Measurements from ENCODE around the gene FUT6.
"Not testable (repeated sequence)": the region's sequence is repeated elsewhere in the genome, so short reads cannot be mapped to it uniquely, and the experiment has no call there.

FUT6 gene

DNA sequence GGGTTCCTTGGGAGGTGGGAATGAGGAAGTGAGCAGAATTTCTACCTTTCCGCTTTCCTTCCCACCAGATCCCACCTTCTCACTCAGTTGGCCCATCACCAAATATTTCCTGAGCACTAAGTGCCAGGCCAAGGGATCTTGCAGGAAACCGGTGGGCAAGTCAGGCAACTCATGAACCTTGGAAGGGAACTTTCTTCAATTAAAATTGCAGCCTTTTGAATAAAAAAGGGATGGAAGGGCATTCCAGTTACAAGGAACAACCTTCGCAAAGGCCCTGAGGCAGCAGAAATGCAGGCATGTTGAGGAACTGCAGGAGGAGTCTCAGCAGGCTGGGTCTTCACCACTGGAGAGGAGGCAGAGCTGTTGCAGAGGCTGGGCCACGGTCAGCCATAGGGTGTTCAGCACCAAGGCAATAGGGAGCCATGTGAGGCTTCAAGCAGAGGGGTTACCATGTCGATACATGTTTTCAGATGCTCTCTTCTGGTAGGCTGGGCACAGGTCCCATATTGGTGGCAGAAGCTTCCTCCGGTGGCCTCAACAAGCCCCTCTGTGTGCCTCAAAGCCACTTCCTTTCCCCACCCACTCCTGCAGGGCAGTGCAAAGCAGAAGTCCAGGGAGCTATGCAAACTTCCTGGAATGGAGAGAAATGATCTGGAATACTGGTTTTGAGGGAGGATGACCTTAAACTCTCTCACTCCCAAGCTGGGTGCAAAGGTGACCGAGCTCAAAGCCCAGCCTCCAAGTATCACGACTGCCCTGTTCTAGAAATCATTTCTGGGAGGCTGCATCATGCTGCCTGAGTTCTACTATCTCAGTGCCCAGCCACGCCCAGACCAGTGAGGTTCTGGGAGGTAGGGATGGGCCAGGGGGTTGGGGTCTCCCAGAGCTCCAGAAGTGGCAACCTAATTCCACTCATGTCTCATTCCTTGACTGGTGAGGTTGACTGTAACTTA, at the start of gene FUT6:
TSS of gene FUT6 (minus strand) at position 638 of the 953 bp plus-strand sequence. CDS start 7,135 bp downstream, outside the sequence.
- peaks cover 9 to 21% of the 10 kb centered on the region in 2 donors for H3K27me3 Mint-ChIP-seq

DNA sequence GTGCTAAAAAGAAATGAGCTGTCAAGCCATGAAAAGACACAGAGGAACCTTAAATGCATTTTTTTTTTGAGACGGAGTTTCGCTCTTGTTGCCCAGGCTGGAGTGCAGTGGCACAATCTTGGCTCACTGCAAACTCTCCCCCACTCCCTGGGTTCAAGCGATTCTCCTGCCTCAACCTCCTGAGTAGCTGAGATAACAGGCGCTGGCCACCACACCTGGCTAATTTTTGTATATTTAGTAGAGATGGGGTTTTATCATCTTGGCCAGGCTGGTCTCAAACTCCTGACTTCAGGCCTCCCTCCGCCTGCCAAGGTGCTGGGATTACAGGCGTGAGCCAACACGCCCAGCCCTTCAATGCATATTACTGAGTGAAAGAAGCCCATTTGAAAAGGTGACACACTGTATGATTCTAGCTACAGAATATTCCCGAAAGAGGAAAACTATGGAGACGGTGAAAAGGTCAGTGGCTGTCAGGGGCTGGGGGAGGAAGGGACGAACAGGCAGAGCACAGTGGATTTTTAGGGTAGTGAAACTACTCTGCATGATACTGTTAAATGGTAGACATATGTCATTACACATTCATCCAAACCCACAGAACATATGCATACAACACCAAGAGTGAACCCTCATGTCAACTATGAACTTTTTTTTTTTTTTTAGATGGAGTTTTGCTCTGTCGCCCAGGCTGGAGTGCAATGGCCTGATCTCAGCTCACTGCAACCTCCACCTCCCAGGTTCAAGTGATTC, 44.7 kb upstream of the FUT6 start:
- not testable (repeated sequence) for DNase-seq, H3K36me3 Mint-ChIP-seq, H3K4me3 Mint-ChIP-seq, H3K4me1 Mint-ChIP-seq, H3K9me3 Mint-ChIP-seq
- H3K27ac Mint-ChIP-seq: peak overlapping the region; percentile 14
- peaks cover 20 to 33% of the 10 kb centered on the region in 2 donors for H3K27me3 Mint-ChIP-seq
- ATAC-seq (replicated peaks): peak; percentile 97

More for the DNA sequence above, at the start of gene FUT6:
- DNase-seq: no peak
- Mint-ChIP-seq H3K4me1 (peaks cover 2 to 9% of the 10 kb centered on the region in 2 donors), H3K4me3 (no peak within 1 kb of the TSS), H3K9me3 (no peaks in the 10 kb centered on the region), H3K36me3 (no peaks in the 10 kb centered on the region), H3K27ac (no peak within 1 kb of the TSS)
- ATAC-seq (replicated peaks): no peak

GRCh38 chr19:5883157-5883873, 43.8 kb upstream of the FUT6 start:
- ATAC-seq (replicated peaks); H3K36me3 Mint-ChIP-seq; DNase-seq; H3K4me1 Mint-ChIP-seq; H3K27ac Mint-ChIP-seq; H3K9me3 Mint-ChIP-seq; H3K4me3 Mint-ChIP-seq: not testable (repeated sequence)
- H3K27me3 Mint-ChIP-seq: peaks cover 15 to 37% of the 10 kb centered on the region in 2 donors

DNA sequence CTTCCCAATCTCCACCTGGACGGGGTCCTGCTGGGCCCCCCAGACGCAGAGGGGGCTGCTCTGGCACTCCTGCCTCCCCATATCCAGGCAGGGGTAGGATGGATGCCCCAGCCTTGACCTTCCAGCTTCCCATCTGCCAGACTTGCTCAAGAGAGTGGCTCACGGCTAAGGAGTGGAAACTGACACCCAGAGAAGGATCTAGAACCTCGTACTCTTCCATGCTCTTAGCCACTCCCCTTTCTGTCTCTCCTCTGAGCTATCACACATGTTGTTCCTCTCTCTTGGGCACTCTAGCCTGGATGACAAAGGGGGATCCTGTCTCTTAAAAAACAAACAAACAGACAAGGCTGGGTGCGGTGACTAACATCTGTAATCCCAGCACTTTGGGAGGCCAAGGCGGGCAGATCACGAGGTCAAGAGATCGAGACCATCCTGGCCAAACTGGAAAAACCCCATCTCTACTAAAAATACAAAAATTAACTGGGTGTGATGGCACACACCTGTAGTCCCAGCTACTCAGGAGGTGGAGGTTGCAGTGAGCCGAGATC, 43.0 kb upstream of the FUT6 start:
- H3K27ac Mint-ChIP-seq: no peak overlapping the region
- no peak overlapping the region for H3K4me3 Mint-ChIP-seq
- H3K36me3 Mint-ChIP-seq: no peaks in the 10 kb centered on the region
- ATAC-seq (replicated peaks) (no peak), DNase-seq (no peak)
- peaks cover 5 to 7% of the 10 kb centered on the region in 2 donors for H3K4me1 Mint-ChIP-seq
- H3K9me3 Mint-ChIP-seq: peaks cover 0 to 2% of the 10 kb centered on the region in 2 donors
- peaks cover 20 to 43% of the 10 kb centered on the region in 2 donors for H3K27me3 Mint-ChIP-seq

GRCh38 chr19:5881543-5882299, 42.2 kb upstream of the FUT6 start:
- H3K9me3 Mint-ChIP-seq: peaks cover 0 to 2% of the 10 kb centered on the region in 2 donors

GRCh38 chr19:5880604-5881078, 41.1 kb upstream of the FUT6 start:
- H3K27me3 Mint-ChIP-seq: peaks cover 27 to 44% of the 10 kb centered on the region in 2 donors
- no peak overlapping the region for H3K4me3 Mint-ChIP-seq
- no peak overlapping the region for H3K27ac Mint-ChIP-seq
- H3K36me3 Mint-ChIP-seq: no peaks in the 10 kb centered on the region
- no peak for ATAC-seq (replicated peaks)
- peaks cover 5 to 7% of the 10 kb centered on the region in 2 donors for H3K4me1 Mint-ChIP-seq
- DNase-seq: no peak
- H3K9me3 Mint-ChIP-seq: peaks cover 0 to 2% of the 10 kb centered on the region in 2 donors

More at GRCh38 chr19:5881543-5882299, 42.2 kb upstream of the FUT6 start:
- Mint-ChIP-seq H3K4me3 (no peak overlapping the region), H3K36me3 (no peaks in the 10 kb centered on the region), H3K27me3 (peaks cover 23 to 46% of the 10 kb centered on the region in 2 donors), H3K27ac (no peak overlapping the region), H3K4me1 (peaks cover 5 to 7% of the 10 kb centered on the region in 2 donors)
- DNase-seq (no peak), ATAC-seq (replicated peaks) (no peak)

- H3K36me3 Mint-ChIP-seq: no peaks in the 10 kb centered on the region
- H3K4me3 Mint-ChIP-seq: no peak overlapping the region
- peaks cover 25 to 44% of the 10 kb centered on the region in 2 donors for H3K27me3 Mint-ChIP-seq
- no peak overlapping the region for H3K27ac Mint-ChIP-seq
- DNase-seq (no peak), ATAC-seq (replicated peaks) (no peak)
- H3K9me3 Mint-ChIP-seq: peaks cover 0 to under 1% of the 10 kb centered on the region in 2 donors
- H3K4me1 Mint-ChIP-seq: peaks cover 5 to 7% of the 10 kb centered on the region in 2 donors
These were observed 40.7 kb upstream of the FUT6 start for GRCh38 chr19:5880196-5880595.

- Mint-ChIP-seq H3K4me3 (no peak overlapping the region), H3K36me3 (no peaks in the 10 kb centered on the region), H3K4me1 (peaks cover 0 to 2% of the 10 kb centered on the region in 2 donors), H3K9me3 (no peaks in the 10 kb centered on the region), H3K27me3 (peaks cover 24 to 44% of the 10 kb centered on the region in 2 donors), H3K27ac (no peak overlapping the region)
- ATAC-seq (replicated peaks) (no peak), DNase-seq (no peak)
These were observed 38.4 kb upstream of the FUT6 start for GRCh38 chr19:5877882-5878281.

DNA sequence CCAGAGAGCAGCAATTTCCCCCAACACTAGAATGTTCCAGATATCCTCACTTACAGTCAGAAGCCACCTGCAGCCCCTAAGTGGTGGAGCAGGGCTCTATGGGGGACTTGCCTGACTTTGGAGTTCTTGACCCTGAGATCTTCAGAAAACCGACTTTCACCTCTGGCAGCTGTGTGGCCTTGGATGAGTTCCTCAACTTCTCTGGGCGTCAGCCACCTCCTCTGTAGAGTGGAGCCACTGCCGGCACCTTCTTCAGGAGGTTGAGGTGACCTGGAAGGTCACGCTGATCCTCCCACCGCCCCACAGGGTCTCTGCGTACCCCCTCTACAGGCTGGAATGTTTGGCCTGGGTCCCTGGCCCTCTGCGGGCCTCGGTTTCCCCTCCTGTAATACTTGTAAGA, 37.9 kb upstream of the FUT6 start:
- peaks cover 0 to 2% of the 10 kb centered on the region in 2 donors for H3K4me1 Mint-ChIP-seq
- H3K9me3 Mint-ChIP-seq: no peaks in the 10 kb centered on the region
- no peak for ATAC-seq (replicated peaks)

DNA sequence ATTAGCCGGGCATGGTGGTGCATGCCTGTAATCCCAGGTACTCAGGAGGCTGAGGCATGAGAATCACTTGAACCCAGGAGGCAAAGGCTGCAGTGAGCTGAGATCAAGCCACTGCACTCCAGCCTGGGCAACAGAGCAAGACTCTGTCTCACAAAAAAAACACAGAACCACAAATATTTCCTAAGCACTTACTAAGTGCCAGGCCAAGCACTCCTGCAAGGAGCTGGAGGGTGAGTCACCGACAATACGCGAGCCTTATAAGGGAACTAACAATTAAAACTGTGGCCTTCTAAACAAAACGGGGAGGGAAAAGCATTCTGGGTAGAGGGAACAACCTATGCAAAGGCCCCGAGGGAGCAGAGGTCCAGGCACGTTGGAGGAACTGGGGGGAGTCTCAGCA, 35.0 kb upstream of the FUT6 start:
- not testable (repeated sequence) for DNase-seq; H3K27ac Mint-ChIP-seq; H3K4me1 Mint-ChIP-seq; H3K36me3 Mint-ChIP-seq; H3K9me3 Mint-ChIP-seq; H3K4me3 Mint-ChIP-seq; ATAC-seq (replicated peaks)
- peaks cover 15 to 31% of the 10 kb centered on the region in 2 donors for H3K27me3 Mint-ChIP-seq

More for the DNA sequence above, 37.9 kb upstream of the FUT6 start:
- H3K4me3 Mint-ChIP-seq: no peak overlapping the region
- no peak overlapping the region for H3K27ac Mint-ChIP-seq
- peaks cover 22 to 44% of the 10 kb centered on the region in 2 donors for H3K27me3 Mint-ChIP-seq
- no peaks in the 10 kb centered on the region for H3K36me3 Mint-ChIP-seq
- no peak for DNase-seq

- no peak for ATAC-seq (replicated peaks)
- Mint-ChIP-seq H3K27ac (no peak overlapping the region), H3K4me3 (no peak overlapping the region), H3K36me3 (no peaks in the 10 kb centered on the region), H3K9me3 (no peaks in the 10 kb centered on the region), H3K4me1 (peaks cover 0 to 2% of the 10 kb centered on the region in 2 donors), H3K27me3 (peaks cover 15 to 23% of the 10 kb centered on the region in 2 donors)
- no peak for DNase-seq
These were observed 34.2 kb upstream of the FUT6 start for GRCh38 chr19:5873617-5874199.

DNA sequence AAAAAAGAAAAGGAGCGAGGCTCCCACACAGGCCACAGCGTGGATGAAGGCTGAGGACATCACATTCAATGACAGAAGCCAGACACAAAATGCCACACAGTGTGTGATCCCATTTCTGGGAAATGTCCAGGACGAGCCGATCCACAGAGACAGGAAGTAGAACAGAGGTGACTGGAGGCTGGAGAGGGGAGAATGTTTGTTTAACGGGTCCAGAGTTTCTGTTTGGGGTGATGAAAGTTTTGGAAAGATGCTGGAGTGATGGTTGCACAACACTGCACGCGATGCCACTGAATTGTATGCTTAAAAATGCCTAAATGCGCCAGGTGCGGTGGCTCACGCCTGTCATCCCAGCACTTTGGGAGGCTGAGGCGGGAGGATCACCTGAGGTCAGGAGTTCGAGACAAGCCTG, 31.5 kb upstream of the FUT6 start:
- ATAC-seq (replicated peaks): no peak
- Mint-ChIP-seq H3K4me3 (no peak overlapping the region), H3K9me3 (no peaks in the 10 kb centered on the region), H3K27me3 (peaks cover 0 to 5% of the 10 kb centered on the region in 2 donors), H3K4me1 (peaks cover 0 to 2% of the 10 kb centered on the region in 2 donors), H3K27ac (no peak overlapping the region), H3K36me3 (no peaks in the 10 kb centered on the region)
- no peak for DNase-seq

Data from stimulated activated naive B cell treated with anti-CD40 and anti-IgM and Interleukin-4, amounts not matched to agents 10 μg/mL and 1 μg/mL and 100 μg/mL, for 72 hours (primary cell).